Ovary (tissue), 10 donors: Measurements from ENCODE around the gene TECTB. TPM values are rescaled to one million over a fixed set of nuclear protein-coding genes. Genes with fewer than 3 reads are reported as not detected.

Experiments used
- DNase-seq, 5 donors: peaks; one replicate each; pipeline ENCODE4 v3.0.0-alpha.2; 2019 to 2020
- H3K27ac ChIP-seq, 2 donors: fragments of 200-600 bp; one replicate each; pipeline versions ENCODE4 v1.5.1 to v1.8.0; 2019 to 2022
- H3K27me3 ChIP-seq: fragments of 200-600 bp; one replicate; pipeline ENCODE4 v1.8.0; 2022
- H3K36me3 ChIP-seq: fragments of 200-600 bp; sonication (generic); one replicate; pipeline ENCODE4 v1.5.1; 2019
- H3K4me1 ChIP-seq: one replicate; pipeline ENCODE4 v1.8.1; 2013; ENCODE audit warnings: mild to moderate bottlenecking, moderate library complexity; ENCODE audit not compliant: insufficient read depth
- H3K4me3 ChIP-seq: fragments of 200-600 bp; sonication (generic); one replicate; pipeline ENCODE4 v1.5.1; 2017
- H3K9me3 ChIP-seq, 2 donors: fragments of 200-600 bp in 1 of 2; sonication (generic) in 1 of 2; one replicate each; pipeline versions ENCODE4 v1.5.1 to v1.8.1; 2013 to 2019; ENCODE audit warnings: mild to moderate bottlenecking in 1 of 2, moderate library complexity in 1 of 2
- EP300 ChIP-seq: sonication (generic); formaldehyde crosslinking; IDR thresholded peaks from one replicate; pipeline ENCODE4 v1.6.1; 2017; ENCODE audit warnings: antibody characterized with exemption
- POLR2A ChIP-seq: fragments of 450-650 bp; IDR thresholded peaks from one replicate; pipeline ENCODE4 v1.6.1; 2017; ENCODE audit warnings: antibody characterized with exemption, mild to moderate bottlenecking, moderate library complexity
- WGBS, 3 donors: extraction: QIAGEN DNeasy Blood & Tissue Kit in 1 of 3; methylation state at CpG; one replicate each; pipeline versions ENCODE4 v1.1.5 to v1.1.7; 2013 to 2017; 5-methylcytosine and 5-hydroxymethylcytosine counted together
- intact Hi-C, 4 donors: fragments of 100-400 bp; cut with DNase I; formaldehyde crosslinking; loops; one replicate each; pipeline versions ENCODE4 v1.11.0 to v1.15.1; 2022 to 2023
- long read RNA-seq, 3 donors: library from polyadenylated mRNA in 2 of 3; unstranded in 2 of 3; transcript quantifications; one replicate each; pipeline ENCODE4 v2.0.0 and lab custom pipeline, GENCODE V29; 2021 to 2026
- polyA plus RNA-seq, 2 donors: library from polyadenylated mRNA; stranded (reverse); fragments of 200-250 nt in 1 of 2; fragments of 350-450 nt in 1 of 2; fragmentation: Illumina TruSeq in 1 of 2; extraction: RNeasy Lipid Tissue Mini Kit (QIAGEN cat#74804) in 1 of 2; gene quantifications; one replicate each; pipeline ENCODE4 v1.2.3, GENCODE V29; 2013 to 2014
- total RNA-seq, 7 donors: library from RNA; depleted of rRNA in 2 of 7; stranded (reverse); fragments of >200 nt in 2 of 7; fragmentation: NEBNext Ultra II Directional in 3 of 7; extraction: Animal tissue kit (Norgen Biotek cat#: 25700) in 3 of 7; gene quantifications; one replicate each; pipeline versions ENCODE4 v1.1.0 to v1.2.4, GENCODE V29; 2016 to 2023
- TF ChIP-seq, protein P1 (sequence below), 3 donors: fragments of 450-650 bp in 2 of 3; fragments of 200-600 bp in 1 of 3; IDR thresholded peaks; one replicate each; pipeline versions ENCODE4 v1.5.1 to v1.8.0; 2016 to 2022; ENCODE audit warnings: antibody characterized with exemption in 3 of 3, mild to moderate bottlenecking in 1 of 3
- donor health status: DM: no; HTN: no; CAD: no; lungs with moderate emphysema.
- donor health status: DM: no; HTN: no; CAD: no.
- donor health status: Bipolar disorder and iron deficiency.
- donor health status: DM: yes; HTN: yes; CAD: no.
- donor health status: DM: no; HTN: no; CAD: no.
- donor health status: DM: yes; HTN: yes; CAD: no.

The TECTB gene
- total RNA-seq = not detected
- under 1 TPM in 1 of 2 donors, not detected in 1; 0.07 TPM for polyA plus RNA-seq
- long read RNA-seq, donor 1 = 0 reads
- long read RNA-seq, donor 2 = 0 reads
- long read RNA-seq, donor 3 = 0 reads

DNA sequence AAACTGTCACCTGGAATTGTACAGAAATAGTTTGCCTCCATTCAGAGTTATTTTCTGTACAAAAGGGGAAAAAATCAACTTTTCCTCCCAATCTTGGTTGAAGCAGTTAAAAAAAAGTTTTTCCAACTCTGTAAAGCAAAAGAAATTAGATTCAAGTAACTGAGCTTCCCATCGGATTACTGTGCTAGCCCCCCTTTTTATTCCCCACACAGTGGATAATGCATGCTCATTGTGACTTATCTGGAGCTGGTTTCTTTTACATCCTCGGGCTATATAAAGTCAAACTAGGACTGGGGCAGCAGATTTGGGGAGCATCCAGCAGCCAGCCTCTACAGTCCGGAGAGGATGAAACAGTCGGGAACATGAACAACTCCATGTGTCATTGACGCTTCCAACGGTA is at the start of gene TECTB:
Gene TECTB, plus strand, starts transcription at position 301 of the 400 bp plus-strand sequence. CDS start 335 bp downstream, outside the sequence.
- H3K36me3 ChIP-seq = no peaks in the 10 kb centered on the region
- no peak within 1 kb of the TSS for H3K27ac ChIP-seq
- intact Hi-C loops = no loop called here
- H3K4me3 ChIP-seq = no peak within 1 kb of the TSS
- H3K4me1 ChIP-seq = no peaks in the 10 kb centered on the region
- TF ChIP-seq EP300 (no peak), POLR2A (no peak)
- TF ChIP-seq, protein P1, sequence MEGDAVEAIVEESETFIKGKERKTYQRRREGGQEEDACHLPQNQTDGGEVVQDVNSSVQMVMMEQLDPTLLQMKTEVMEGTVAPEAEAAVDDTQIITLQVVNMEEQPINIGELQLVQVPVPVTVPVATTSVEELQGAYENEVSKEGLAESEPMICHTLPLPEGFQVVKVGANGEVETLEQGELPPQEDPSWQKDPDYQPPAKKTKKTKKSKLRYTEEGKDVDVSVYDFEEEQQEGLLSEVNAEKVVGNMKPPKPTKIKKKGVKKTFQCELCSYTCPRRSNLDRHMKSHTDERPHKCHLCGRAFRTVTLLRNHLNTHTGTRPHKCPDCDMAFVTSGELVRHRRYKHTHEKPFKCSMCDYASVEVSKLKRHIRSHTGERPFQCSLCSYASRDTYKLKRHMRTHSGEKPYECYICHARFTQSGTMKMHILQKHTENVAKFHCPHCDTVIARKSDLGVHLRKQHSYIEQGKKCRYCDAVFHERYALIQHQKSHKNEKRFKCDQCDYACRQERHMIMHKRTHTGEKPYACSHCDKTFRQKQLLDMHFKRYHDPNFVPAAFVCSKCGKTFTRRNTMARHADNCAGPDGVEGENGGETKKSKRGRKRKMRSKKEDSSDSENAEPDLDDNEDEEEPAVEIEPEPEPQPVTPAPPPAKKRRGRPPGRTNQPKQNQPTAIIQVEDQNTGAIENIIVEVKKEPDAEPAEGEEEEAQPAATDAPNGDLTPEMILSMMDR (IDR thresholded peaks at IDR 0.05) = no peak
- no peak for DNase-seq
- WGBS, 3 donors = 68 to 76% (median 75%) methylated on average over 6 of the region's 6 CpGs
- no peaks in the 10 kb centered on the region for H3K27me3 ChIP-seq
- H3K9me3 ChIP-seq = no peaks in the 10 kb centered on the region

DNA sequence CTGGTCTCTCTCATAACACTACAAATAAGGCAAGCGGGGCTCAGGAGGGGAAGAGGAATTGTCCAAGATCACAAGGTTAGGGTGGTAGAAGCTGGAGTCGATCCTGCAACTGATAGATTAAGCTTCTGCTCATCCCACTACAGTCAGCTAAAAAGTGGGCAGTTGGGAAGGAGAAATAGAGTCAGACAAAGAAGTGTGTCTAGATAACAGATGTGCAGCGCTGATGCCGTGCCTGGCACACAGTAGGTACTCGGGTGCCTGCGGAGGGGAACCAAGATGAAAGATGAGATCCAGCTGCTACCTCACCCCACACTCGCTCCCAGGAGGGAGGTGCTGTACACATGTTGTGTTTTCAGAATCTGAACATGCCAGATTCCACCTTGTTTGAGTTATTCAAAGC is 48.1 kb upstream of the TECTB start:
- Histone ChIP-seq H3K4me1 (no peaks in the 10 kb centered on the region), H3K9me3 (no peaks in the 10 kb centered on the region), H3K27ac (no peak overlapping the region), H3K4me3 (no peak overlapping the region), H3K36me3 (no peaks in the 10 kb centered on the region), H3K27me3 (no peaks in the 10 kb centered on the region)
- 48 to 66% (median 62%) methylated on average over 7 of the region's 7 CpGs for WGBS, 3 donors
- no peak for TF ChIP-seq EP300
- TF ChIP-seq POLR2A = no peak
- TF ChIP-seq, protein P1 (IDR thresholded peaks at IDR 0.05) = no peak
- intact Hi-C loops = no loop called here
- DNase-seq = no peak

DNA sequence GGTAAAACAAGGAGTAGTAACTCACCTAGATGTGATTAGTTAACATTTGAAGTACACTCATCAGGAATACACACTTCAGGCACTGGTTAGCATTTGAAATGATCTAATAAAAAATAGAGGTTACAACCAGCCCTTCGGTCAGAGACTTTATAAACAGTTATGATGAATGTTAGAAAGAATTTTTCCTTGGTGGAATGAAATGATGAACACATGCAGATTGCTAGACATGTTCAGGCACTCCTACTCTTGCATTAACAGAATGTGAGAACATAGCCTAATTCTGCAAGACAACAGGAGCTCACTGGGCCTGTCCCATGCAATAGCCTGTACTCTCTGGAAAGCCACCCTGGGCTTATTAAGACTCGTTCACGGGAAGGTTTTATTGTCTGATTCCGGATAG is 47.3 kb upstream of the TECTB start:
- H3K27ac ChIP-seq = no peak overlapping the region
- no peaks in the 10 kb centered on the region for H3K27me3 ChIP-seq
- intact Hi-C loops = no loop called here
- H3K4me3 ChIP-seq = no peak overlapping the region
- H3K36me3 ChIP-seq = no peaks in the 10 kb centered on the region
- peaks cover 0 to 6% of the 10 kb centered on the region in 2 donors for H3K9me3 ChIP-seq
- no peaks in the 10 kb centered on the region for H3K4me1 ChIP-seq
- whole genome bisulfite sequencing, 3 donors = 53 to 74% (median 55%) methylated on average over 4 of the region's 4 CpGs
- TF ChIP-seq, protein P1 (IDR thresholded peaks at IDR 0.05) = no peak
- TF ChIP-seq POLR2A = no peak
- TF ChIP-seq EP300 = no peak
- DNase-seq = no peak

DNA sequence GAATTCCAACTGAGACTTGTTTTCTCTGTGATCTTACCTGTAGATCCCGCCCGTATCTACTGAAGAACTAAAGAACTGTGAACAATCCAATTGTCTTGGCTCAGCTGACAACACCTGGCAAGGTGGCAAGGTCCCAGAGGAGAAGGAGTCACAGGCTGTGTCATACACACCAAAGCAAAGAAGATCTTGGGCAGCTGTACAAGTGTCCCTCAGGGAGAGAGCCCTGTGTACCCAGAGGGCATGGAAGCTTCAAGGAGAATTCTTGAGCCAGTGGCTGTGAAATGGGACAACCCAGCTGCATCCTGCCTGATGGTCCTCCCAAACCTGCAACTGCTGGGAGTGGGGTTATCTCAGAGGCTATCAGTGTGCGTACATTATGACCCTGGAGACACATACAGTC is 46.7 kb upstream of the TECTB start:
- H3K36me3 ChIP-seq = no peaks in the 10 kb centered on the region
- no peak overlapping the region for H3K4me3 ChIP-seq
- no peak overlapping the region for H3K27ac ChIP-seq
- no peak for DNase-seq
- H3K9me3 ChIP-seq = peaks cover 0 to 6% of the 10 kb centered on the region in 2 donors
- no peaks in the 10 kb centered on the region for H3K27me3 ChIP-seq
- intact Hi-C loops = no loop called here
- WGBS, 3 donors = 80 to 85% (median 83%) methylated on average over 3 of the region's 3 CpGs
- H3K4me1 ChIP-seq = no peaks in the 10 kb centered on the region
- TF ChIP-seq EP300 (no peak), POLR2A (no peak)
- TF ChIP-seq, protein P1 (IDR thresholded peaks at IDR 0.05) = no peak
